Activated T-helper 9 cell treated with anti-CD3 and anti-CD28 coated beads, Interleukin-2, amount 50 U/mL, for 16 hours (primary cell): Measurements from ENCODE around the gene CAMKK2.
"Not testable (repeated sequence)": the region's sequence is repeated elsewhere in the genome, so short reads cannot be mapped to it uniquely, and the experiment has no call there.

ENCODE experiments used
- DNase-seq: peaks from one replicate; pipeline ENCODE4 v3.0.0-alpha.2; 2020; ENCODE audit warnings: low read depth

Gene CAMKK2

DNA sequence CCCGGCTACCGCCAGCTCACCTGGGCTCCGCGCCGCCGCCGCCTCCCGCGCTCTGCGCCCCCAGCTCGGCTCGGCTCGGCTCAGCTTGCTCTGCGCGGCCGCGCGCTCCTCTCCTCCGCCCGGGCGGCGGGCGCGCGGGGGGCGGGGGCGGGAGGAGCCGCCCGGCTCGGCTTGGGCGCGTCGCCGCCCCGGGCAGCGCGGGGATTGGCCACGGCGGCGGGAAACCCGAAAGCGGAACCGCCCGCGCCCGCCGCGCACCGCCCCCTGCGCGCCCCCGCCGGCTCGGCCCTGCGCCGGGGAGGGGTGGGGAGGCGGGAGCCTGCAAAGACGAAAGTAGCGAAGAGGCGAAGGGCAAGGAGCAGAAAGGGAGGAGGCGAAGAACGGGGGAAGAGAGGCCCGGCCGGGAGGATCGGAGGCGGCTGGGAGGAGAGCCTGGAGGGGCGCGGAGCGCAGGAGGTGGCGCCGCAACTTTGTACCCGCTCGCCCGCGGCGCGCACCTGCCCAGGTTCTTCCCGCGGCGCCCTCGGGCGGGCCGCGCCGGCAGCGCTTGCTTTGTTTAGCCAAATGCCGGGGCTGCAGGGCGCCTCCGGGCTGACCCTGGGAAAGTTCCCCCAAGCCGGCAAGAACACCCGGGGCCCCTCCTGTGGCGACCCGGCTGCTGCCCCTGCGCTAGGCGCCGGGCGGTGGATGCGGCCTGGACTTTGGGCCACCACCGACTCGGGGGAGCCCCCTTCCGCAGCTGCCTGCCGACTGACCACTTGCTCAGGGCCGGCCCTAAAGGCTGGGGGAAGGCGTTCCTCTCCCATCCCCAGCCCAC lies at the start of gene CAMKK2:
Gene CAMKK2, minus strand, starts transcription at position 92 of the 817 bp plus-strand sequence. CDS start 22,183 bp downstream, outside the sequence.
- peak; percentile 83 for DNase-seq

GRCh38 chr12:121345151-121345815 lies 48.8 kb upstream of the CAMKK2 start:
- DNase-seq = no peak

DNA sequence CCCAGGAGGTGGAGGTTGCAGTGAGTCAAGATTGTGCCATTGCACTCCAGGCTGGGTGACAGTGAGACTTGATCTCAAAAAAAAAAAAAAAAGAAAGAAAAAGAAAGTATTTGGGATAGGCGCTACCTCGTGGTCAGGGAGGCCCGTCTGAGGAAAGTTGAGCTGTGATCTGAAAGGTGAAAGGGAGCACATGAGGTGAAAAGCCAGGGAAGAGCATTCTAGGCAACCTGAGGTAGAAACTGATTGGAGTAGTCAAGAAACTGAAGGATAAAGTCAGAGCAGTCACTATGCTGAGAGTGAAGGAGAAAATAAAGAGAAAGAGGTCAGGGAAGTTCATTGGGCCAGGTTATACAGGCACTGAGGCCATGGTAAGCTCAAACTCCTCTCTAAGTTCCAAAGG lies 48.0 kb upstream of the CAMKK2 start:
- DNase-seq = no peak

DNA sequence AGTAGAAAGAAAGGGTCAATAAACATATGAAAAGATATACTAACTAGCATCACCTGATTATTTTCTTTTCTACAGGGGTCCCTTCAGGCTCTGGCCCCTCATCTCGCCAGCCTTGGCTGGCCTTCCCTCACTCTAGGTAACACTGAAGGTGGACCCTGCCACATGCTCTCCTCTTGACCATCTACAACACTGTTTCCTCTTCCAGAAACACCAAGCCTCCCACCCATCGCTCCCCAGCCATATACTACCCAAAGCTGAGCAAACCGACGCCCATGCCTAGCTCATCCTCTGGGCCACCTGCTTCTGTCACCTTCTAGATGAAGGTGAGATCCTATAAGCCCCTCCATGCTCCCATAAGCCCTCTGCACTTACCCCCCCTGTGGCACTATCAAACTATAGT lies 40.9 kb upstream of the CAMKK2 start:
- DNase-seq = no peak

- DNase-seq = no peak
These were observed 38.2 kb upstream of the CAMKK2 start for GRCh38 chr12:121334513-121335343.

DNA sequence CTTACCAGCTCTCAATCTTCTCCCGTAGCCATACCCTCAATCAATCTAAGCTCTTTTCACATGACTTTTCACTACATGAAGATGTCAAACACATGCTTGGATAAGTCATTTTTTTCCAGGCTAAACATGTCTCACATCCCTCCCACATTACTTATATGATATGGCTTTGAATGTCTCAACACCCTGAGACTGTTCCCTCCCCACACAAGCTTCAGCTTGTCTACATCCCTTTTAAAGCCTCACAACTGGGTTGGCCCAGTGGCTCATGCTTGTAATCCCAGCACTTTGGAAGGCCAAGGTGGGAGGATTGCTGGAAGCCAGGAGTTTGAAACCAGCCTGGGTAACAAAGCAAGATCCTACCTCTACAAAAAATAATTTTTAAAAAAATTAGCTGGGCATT lies 37.2 kb upstream of the CAMKK2 start:
- no peak for DNase-seq

- DNase-seq = no peak
These were observed 34.7 kb upstream of the CAMKK2 start for GRCh38 chr12:121331248-121331647.

DNA sequence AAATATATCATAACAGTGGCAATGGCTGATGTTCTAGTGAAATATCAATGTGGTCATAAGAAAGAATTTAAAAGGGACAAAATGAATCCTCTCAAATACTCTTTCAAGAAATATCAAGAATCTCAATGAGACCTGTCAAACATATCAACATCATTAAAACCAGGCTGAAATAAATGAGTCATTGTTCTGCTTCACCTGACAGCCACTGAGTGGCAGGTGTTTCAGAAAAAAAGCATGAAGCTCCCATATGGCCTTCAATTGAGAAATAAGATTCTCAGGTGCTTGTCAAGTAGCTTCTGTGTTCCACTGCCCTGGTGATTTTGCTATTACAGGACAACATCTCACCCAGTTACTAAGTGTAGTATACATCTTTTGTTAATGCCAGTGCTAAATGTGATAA lies 34.2 kb upstream of the CAMKK2 start:
- DNase-seq = no peak

DNA sequence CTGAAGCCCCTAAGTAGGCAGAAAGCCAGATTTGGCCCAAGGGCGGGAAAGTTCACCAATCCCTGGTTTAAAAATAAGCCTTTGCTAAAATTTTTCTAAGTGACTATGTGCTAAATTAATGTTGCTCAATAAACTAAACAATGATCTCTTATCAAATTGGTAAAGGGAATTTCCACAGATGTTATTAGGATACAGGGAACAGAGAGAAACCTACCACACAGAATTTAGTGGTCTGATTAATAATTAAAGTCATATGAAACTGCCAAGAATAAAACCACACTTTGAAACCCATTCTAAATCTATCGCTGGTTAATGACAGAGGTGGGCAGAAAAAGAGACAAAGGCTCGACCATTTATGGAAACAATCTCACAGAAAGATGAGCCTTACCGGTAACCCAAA lies 33.7 kb upstream of the CAMKK2 start:
- DNase-seq = no peak

DNA sequence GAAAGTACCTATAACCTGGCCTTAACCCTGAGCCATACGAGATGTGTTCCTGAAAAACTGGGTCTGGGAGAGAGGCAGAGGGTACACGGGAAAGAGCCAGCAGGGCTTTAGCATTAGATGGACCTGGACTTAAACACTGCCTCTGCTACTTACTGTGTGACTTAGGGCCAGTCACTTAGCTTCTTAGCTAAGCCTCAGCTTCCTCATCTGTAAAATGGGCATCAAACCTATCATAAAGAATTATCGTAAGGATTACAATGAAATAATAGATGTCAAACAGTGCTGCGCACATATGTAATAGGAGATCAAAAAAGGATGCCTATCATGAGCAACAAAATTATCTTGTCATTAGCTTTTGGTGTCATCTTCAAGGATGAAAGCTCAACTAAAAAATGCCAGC lies 32.1 kb upstream of the CAMKK2 start:
- DNase-seq = no peak

- no peak for DNase-seq
These were observed 30.6 kb upstream of the CAMKK2 start for GRCh38 chr12:121326996-121327674.

DNA sequence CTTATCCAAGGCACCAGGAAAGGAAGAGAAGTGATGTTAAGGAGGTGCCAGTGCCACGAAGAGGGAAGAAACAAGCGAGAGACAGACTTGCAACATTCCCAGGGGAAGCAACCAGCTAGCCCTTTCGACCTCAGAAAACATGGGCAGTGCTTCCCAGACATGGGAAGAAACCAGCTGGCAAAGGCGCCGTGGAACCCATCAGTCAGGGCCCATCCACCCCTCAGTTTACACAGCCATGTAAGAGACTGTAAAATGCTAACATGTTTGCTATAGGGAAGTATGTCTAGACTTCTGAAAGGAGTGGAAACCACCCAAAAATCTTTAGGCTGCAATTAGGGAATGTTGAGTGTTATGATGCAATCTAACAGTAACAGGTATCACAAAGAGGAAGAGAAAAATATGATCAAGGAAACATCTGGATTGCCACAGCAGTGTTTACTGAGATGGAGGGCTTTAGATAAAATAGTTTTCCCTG lies 29.4 kb upstream of the CAMKK2 start:
- no peak for DNase-seq

GRCh38 chr12:121323908-121324307 lies 27.4 kb upstream of the CAMKK2 start:
- DNase-seq = no peak

DNA sequence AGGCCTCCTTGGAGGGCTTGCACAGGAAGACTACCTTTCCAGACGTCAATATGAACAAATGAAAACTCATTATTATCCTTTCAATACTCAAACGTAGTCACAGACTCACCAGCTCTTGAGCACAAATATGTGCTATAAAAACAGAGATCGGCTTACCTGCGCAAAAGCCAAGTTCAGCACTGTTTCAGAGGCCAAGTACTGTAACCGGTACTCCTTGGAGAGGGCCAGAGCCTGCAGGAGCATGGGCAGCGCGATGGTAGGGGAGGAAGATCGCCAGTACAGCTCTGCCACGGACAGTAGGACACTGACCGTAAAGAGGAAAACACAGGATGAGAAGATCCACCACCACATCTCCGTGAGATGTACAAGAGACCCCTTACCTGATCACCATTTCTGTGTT lies 21.6 kb upstream of the CAMKK2 start:
- DNase-seq = no peak

DNA sequence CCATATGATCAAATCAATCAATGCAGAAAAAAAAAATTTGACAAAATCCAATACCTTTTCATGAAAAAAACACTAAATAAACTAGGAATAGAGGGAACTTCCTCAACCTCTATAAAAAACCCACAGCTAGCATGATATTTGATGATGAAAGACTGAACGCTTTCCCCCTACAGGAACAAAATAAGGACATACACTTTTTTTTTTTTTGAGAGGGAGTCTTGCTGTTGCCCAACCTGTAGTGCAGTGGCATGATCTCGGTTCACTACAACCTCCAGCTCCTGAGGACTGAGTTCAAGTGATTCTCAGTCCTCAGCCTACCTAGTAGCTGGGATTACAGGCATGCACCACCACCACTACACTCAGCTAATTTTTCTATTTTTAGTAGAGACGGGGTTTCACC lies 17.9 kb upstream of the CAMKK2 start:
- DNase-seq = no peak

GRCh38 chr12:121310231-121310630 lies 13.7 kb upstream of the CAMKK2 start:
- DNase-seq = not testable (repeated sequence)

DNA sequence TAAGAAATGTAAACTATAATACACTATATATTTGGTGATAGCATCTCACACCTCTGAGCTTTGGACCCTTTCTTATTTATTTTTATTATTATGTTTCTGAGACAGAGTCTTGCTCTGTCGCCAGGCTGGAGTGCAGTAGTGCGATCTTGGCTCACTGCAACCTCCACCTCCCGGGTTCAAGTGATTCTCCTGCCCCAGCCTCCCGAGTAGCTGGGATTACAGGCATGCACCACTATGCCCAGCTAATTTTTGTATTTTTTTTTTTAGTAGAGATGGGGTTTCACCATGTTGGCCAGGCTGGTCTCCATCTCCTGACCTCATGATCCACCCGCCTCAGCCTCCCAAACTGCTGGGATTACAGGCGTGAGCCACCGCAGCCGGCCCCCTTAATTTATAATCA lies 10.9 kb upstream of the CAMKK2 start:
- DNase-seq = not testable (repeated sequence)

- no peak for DNase-seq
These were observed 7.8 kb upstream of the CAMKK2 start for GRCh38 chr12:121304306-121304705.

- DNase-seq = no peak
These were observed 5.4 kb upstream of the CAMKK2 start for GRCh38 chr12:121301876-121302275.

DNA sequence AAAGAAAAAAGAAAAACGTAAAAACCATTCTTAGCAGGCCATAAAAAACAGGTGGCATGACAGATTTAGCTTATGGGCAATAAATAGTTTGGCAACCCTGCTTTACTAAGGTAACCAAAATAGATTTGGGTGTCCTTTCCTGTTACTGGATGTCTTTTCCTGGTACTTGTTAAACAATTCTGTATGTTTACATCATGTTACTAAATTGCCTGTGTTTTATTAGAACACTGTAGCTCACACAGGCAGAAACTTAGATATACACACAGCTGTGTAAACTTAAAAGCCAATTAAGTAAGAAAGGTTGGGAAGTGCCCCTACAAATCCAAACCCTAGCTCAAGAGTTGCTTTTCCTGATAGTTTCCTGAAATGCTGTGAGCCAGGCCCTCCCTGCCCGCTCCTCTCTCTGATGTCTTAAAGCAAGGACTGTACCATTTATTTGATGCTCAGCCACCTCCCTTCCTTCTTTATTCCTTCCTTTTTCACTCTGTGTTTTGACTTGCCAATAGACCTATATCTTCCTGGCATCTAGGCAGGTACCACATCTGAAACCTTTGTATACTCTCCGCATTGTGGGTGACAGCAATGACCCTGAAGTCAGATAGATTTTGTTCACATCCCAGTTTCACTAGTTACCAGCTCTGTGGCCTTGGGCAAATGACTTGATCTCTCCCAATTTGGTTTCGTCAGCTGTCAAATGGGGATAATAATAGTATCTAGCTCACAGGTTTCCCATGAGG lies 3.7 kb upstream of the CAMKK2 start:
- DNase-seq = no peak

DNA sequence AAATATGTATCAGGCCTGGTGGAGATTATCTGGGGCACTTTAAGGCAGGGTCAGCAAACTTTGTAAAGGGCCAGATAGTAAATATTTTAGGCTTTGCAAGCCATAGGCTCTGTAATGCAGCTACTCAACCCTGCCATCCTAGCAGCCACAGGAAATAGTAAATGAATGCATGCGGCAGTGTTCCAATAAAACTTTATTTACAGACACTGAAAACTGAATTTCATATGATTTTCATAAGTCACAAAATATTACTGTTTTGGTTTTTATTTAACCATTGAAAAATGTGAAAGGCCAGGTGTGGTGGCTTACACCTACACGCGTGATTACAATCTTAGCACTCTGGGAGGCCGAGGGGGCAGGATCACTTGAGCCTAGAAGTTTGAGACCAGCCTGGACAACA lies 3.2 kb upstream of the CAMKK2 start:
- no peak for DNase-seq
